Smooth muscle cell of the brain vasculature (primary cell): Measurements from ENCODE around the gene GOLGA8N.

Experiments used
- DNase-seq: peaks from one replicate; pipeline ENCODE4 v3.0.0-alpha.2; 2012; ENCODE audit warnings: low read depth, low spot score

Gene GOLGA8N

GRCh38 chr15:32651229-32651837 is 58.1 kb downstream of the GOLGA8N start:
- no peak for DNase-seq

DNA sequence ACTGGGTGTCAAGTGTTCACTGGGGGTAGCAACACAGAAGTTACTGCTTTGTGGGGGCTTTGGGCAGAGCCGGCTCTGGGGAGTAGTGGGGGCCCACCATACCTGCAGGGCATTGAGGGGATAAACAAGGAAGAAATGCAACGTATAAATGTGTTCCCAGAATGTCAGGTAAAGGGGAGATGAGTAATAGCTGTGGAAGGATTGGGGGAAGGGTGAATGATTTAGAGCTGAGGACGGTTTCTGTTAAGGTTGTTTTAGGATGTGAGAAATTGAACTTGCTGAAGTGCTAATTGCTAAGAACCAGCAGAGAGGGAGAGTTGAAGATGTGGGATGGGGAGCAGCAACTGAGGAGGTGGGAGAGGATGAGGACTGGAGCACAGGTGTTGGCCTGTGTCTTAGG is 58.9 kb downstream of the GOLGA8N start:
- DNase-seq, result no peak

GRCh38 chr15:32656091-32656490 is 62.8 kb downstream of the GOLGA8N start:
- DNase-seq, result no peak

DNA sequence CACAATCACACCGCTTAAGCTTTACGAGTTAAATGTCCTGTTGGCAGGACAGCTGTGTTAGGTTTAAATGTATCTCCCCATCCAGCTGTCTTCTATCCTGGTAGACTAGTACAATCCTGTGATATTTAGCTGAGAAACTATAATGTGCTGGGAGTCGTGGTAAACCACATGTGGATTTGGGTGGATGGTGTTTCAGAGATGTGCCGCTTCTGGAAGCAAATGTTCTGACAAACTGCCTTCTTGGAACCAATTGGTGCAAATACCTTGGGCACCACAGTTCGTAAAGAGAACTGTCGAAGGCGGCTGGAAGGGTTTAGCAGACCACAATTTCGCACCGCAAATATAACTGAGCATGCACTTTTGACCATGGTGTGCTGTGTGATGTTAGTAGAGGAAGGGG is 63.2 kb downstream of the GOLGA8N start:
- no peak for DNase-seq
